GM12892 (cell line): Measurements from ENCODE around the gene MFSD12.

Source experiments
- DNase-seq: peaks from one replicate; pipeline ENCODE4 v3.0.0; 2011; ENCODE audit not compliant: insufficient read length
- FAIRE-seq: peaks from 2 replicates; lab custom pipeline; 2011; peaks lifted over from hg19 to GRCh38; lab: Jason Lieb, UNC
- POLR2A ChIP-seq: IDR thresholded peaks from 2 replicates; pipeline ENCODE4 v1.6.1; 2011; ENCODE audit warnings: low read depth, low read length, control low read depth
- POLR2AphosphoS5 ChIP-seq: IDR thresholded peaks from 2 replicates; pipeline ENCODE4 v1.6.1; 2011; ENCODE audit warnings: low read depth, low read length, control low read depth
- TAF1 ChIP-seq: IDR thresholded peaks from 2 replicates; pipeline ENCODE4 v1.6.1; 2011; ENCODE audit warnings: low read depth, mild to moderate bottlenecking, control low read depth, low read length, borderline replicate concordance

The MFSD12 gene

DNA sequence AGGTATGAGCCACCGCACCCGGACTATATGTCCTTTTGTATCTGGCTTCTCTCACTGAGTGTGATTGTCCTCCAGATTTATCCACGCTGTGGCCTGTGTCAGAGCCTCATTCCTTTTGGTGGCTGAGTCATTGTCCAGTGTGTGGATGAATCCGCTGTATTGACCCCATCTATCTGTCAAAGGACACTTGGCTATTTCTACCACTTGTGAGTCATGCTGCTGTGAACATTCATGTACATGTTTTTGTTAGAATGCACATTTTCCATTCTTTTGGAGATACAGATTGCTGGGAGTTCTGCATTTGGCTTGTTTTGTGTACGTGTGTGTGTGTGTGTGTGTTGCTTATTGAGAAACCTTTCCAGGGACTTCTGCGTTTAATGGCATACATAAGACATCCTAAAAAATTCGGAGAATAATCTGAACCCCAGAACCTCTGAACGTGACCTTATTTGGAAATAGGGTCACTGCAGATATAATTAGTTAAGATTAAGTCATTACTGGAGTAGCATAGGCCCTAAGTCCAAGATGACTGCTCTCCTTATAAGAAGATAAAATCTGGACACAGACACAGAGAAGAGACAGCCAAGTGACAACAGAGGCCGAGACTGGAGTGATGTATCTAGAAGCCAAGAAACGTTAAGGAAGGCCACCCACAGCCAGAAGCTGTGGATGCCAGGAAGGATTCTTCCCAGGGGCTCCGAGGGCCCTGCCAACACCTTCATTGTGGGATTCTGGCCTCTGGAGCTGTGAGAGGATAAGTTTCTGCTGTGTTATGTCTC, 23.0 kb upstream of the MFSD12 start:
- FAIRE-seq (no peak), DNase-seq (no peak)
- no peak for TF ChIP-seq POLR2AphosphoS5
- no peak for TF ChIP-seq POLR2A
- no peak for TF ChIP-seq TAF1

DNA sequence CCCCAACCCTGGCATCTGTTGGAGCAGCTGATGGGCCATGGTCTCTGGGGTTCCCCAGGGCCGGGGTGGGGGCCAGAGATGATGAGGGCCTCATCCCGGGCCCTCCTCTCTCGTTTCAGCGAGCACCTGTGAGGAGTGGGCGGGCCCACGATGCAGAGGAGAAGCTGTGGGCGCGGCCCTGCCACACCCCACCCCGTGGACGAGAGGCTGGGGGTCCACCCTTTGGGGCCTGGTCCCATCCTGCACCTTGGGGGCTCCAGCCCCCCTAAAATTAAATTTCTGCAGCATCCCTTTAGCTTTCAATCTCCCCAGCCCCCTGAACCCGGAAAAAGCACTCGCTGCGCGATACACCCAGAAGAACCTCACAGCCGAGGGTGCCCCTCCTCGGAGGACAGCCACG, 21.0 kb upstream of the MFSD12 start:
- FAIRE-seq: no peak

DNA sequence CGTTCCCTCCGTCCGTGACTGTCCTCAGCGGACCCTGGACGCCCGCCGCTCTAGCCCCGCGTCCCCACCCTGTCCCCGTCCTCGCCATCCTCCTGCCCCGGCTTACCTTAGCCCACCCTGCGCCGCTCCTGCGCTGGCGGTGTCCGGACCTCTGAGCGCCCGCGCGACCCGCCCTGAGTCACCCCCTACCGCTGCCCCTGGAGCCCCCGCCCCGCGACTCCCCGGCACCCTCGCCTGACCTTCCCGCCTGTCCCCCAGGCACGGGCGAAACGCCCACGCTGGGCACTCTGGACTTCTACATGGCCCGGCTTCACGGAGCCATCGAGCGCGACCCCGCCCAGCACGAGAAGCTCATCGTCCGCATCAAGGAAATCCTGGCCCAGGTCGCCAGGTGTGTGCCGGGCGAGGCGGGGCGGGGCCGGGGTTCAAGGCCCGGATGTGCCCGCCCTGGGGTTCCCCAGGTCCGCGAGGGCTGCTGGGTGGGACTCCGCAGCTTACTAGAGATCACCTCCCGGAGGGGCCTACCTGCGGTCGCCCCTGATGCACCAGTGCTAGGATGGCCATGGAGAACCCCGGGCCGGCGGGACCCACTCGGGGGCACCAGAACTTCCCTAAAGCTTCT, 20.4 kb upstream of the MFSD12 start:
- FAIRE-seq (no peak), DNase-seq (no peak)
- TF ChIP-seq POLR2AphosphoS5 (no peak), TAF1 (no peak)

More for the DNA sequence above, 21.0 kb upstream of the MFSD12 start:
- no peak for DNase-seq
- TF ChIP-seq TAF1: no peak
- TF ChIP-seq POLR2A: no peak
- TF ChIP-seq POLR2AphosphoS5: no peak

DNA sequence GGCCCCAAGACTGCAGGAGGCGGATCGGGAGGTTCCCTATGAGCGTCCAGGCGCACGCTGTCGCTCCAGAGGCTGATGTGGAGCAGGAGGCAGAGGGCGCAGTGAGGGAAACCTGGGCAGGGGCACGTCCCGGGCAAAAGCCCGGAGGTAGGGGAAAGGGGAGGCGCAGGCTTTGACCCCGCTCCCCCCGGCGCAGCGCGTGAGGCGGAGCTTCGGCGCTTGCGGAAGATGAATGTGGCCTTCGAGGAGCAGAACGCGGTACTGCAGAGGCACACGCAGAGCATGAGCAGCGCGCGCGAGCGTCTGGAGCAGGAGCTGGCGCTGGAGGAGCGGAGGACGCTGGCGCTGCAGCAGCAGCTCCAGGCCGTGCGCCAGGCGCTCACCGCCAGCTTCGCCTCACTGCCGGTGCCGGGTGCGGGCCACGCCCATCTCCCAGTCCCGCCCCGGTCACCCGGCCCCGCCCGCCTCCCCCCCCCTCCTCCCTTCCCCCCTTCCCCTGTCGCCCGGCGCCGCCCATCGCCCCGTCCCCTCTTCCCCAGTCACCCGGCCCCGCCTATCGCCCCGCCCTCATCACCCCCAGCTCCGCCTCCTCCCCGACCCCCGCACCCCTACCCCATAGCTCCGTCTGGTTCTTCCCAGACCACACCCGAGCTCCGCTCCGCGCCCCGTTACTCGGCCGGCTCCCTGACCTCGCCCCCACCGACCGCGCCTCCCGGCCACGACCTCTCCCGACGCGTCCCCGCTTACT, 19.5 kb upstream of the MFSD12 start:
- FAIRE-seq (no peak), DNase-seq (no peak)
- TF ChIP-seq POLR2A: no peak
- TF ChIP-seq POLR2AphosphoS5: no peak
- no peak for TF ChIP-seq TAF1

DNA sequence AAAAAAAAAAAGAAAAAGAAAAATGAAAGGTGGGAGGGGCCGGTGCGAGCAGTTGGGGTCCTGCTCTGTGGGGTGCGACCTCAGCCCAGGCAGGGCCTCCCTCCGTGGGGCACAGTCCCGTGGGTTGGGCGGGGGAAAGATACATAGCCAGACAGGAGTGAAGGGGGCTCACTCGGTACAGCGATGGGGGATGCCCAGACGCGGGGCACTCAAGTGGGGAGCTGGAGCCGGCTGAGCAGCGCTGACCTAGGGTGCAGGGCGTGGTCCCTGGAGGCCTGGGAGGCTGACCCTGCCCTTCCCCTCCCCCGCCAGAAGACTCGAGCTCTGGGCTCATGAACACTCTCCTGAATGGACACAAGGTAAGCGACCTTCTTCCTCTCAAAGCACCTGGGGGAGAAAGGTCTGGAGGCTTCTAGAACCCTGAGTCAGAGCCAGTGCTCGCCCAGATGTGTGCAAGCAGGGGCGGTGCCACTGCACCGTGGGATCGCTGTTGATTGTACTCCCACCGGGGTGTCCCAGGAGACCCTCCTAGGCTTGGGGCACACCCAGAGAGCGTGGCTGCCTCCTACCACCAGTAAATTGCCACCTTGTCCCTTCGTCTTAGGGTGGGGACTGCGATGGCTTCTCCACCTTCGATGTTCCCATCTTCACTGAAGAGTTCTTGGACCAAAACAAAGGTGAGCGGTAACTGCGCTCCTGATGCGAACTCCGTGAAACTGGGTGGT, 18.7 kb upstream of the MFSD12 start:
- no peak for DNase-seq
- TF ChIP-seq POLR2AphosphoS5: no peak
- no peak for TF ChIP-seq POLR2A
- TF ChIP-seq TAF1: no peak
- FAIRE-seq: no peak

DNA sequence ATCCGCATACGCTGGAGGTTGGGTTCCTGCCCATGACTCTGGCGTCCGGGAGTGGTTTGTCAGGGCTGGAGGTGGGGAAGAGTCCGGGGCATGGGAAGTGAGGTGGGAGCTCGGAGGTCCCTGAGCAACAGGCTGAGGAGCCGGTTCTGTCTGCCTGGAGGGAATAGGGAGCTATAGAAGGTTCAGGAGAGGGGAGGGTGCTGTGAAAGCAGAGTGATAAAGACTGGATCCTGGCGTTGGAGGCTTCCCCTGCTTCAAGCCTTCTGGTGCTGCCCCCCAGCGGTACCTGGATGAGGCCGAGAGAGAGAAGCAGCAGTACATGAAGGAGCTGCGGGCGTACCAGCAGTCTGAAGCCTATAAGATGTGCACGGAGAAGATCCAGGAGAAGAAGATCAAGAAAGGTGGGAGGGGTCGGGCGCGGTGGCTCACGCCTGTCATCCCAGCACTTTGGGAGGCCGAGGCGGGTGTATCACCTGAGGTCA, 17.9 kb upstream of the MFSD12 start:
- DNase-seq (no peak), FAIRE-seq (no peak)
- no peak for TF ChIP-seq POLR2A
- TF ChIP-seq POLR2AphosphoS5: no peak
- no peak for TF ChIP-seq TAF1

DNA sequence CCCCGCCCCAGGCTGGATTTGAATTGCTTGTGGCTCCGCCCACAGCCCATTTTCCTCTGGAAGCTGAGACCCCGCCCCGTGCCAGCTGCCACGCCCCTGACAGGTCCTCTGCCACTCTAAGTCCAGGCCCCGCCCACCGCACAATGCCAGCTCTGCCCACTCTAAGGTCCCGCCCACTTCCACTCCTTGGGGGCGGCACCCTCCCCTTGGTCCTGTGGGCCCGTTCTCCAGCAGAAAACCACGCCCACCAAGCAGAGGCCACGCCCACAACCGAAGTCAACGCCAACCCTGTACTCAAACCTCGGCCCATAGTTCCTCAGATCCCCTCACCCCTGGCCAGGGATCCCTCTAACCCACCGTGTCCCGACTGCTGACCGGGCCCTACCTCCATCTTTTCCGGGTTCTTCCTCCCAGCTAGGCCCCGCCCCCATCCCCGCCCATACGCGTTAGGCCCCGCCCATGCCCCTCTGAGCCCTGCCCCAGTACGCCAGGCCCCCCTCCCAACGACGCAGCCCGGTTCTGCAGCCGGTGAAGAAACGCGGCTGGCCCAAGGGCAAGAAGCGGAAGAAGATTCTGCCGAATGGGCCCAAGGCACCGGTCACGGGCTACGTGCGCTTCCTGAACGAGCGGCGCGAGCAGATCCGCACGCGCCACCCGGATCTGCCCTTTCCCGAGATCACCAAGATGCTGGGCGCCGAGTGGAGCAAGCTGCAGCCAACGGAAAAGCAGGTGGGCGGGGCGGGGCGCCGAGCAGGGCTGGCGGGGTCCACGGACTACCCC, 16.7 kb upstream of the MFSD12 start:
- FAIRE-seq (peak; percentile 89), DNase-seq (peak; percentile 85)
- TF ChIP-seq POLR2A (no peak), TAF1 (no peak), POLR2AphosphoS5 (no peak)

DNA sequence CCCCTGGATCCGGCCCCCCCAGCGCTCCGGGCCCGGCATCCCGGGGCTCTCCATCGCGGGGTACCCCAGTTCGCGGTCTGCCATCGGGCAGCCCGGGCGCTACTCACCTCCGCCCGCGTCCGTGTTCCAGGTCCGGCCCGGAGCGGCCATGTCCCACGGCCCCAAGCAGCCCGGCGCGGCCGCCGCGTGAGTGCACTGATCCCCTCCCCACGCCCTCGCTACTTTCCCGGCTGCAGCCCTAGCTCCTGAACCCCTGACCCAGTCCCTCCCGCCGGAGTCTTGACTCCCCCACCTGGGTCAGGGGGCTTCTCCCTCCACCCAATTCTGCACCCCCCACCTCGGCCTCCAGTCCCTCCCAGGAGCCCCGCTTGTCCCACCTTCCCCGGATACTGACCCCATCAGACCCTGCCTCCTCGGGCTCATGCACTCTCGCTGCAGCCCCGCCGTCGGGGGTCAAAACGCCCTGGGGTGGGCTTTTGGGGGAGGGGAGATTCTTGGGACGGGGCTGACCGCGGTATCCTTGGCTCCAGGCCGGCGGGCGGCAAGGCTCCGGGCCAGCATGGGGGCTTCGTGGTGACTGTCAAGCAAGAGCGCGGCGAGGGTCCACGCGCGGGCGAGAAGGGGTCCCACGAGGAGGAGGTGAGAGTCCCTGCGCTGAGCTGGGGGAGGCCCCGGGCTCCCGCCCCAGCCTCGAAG, 15.9 kb upstream of the MFSD12 start:
- TF ChIP-seq POLR2A (no peak), POLR2AphosphoS5 (no peak), TAF1 (no peak)
- FAIRE-seq (peak; percentile 58), DNase-seq (no peak)

DNA sequence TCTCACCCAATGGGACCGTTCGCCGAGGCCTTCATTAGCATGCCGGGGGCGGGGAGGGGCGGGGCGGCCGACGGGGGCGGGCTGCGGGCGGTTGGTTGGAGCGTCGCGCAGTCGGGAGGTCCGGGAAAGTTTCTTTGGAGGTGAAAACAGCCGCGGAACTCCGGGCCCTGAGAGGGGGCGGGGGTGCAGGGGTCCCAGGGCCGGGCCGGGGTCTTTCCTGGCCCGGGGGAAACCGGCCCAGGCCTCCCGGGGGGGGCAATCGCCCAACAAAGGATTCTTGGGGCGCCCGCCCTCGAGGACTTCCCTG, 15.4 kb upstream of the MFSD12 start, which contains the start of gene HMG20B:
TSS of gene HMG20B (plus strand) at position 90 of the 307 bp plus-strand sequence. CDS start 366 bp downstream, outside the sequence.
- DNase-seq (no peak), FAIRE-seq (no peak)
- no peak for TF ChIP-seq POLR2A
- TF ChIP-seq TAF1: no peak
- TF ChIP-seq POLR2AphosphoS5: no peak

DNA sequence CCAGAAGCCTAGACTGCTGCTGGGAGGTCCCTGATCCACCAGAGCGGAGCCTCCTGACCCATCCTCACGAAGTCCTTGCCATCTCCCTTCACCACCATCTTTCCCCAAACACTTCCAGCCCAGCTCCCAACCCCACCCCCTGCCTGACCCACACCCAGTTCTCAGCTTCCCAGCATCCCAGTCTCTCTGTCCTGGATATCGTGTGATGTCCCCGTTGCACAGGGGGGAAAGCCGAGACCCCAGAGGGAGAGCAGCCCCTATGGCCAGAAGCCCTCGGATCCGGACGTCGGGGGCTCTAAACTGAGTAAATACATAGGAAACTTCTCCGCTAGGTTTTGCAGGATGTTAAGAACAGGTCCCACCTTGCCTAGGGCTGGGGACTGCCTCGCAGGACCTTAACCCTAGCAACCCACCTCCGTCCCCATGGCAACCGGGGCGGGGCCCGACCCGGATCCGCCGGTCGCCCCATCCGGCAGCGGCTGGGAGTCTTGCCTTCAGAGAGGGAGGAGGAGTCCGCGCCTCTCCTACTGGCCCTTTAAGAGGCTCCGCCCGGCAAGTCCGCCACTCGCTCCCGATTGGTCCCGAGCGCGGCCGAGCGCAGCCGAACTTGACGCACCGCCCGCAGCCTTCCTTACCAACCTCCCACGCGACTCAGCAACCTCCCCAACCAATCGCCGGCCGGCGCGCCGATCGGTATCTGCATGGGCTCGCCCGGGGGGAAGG, 14.9 kb upstream of the MFSD12 start:
- TF ChIP-seq TAF1: no peak
- TF ChIP-seq POLR2A: no peak
- TF ChIP-seq POLR2AphosphoS5: no peak
- DNase-seq (peak; percentile 98), FAIRE-seq (peak; percentile 100)
